Stomach (tissue), 9 donors: ENCODE results near the gene PSME3IP1. TPM values are rescaled to one million over a fixed set of nuclear protein-coding genes. Genes with fewer than 3 reads are reported as not detected.

Experiments
- DNase-seq, 2 donors: peaks; one replicate each; pipeline versions ENCODE4 v3.0.0 to v3.0.0-alpha.2; 2013 to 2019
- H3K27ac ChIP-seq, 5 donors: fragments of 200-600 bp in 4 of 5; sonication (generic) in 4 of 5; one replicate each; pipeline ENCODE4 v1.5.1; 2013 to 2019; ENCODE audit warnings: mild to moderate bottlenecking in 1 of 5, moderate library complexity in 1 of 5
- H3K27me3 ChIP-seq, 3 donors: fragments of 200-600 bp; sonication (generic); one replicate each; pipeline ENCODE4 v1.5.1; 2017 to 2019; ENCODE audit warnings: mixed run types in 1 of 3
- H3K36me3 ChIP-seq, 4 donors: fragments of 200-600 bp; sonication (generic); 1 replicate in 3 of 4; 2 replicates in 1 of 4; pipeline ENCODE4 v1.5.1; 2016 to 2019
- H3K4me1 ChIP-seq, 4 donors: fragments of 200-600 bp; sonication (generic); one replicate each; pipeline ENCODE4 v1.5.1; 2016 to 2019
- H3K4me3 ChIP-seq, 4 donors: fragments of 200-600 bp; sonication (generic) in 3 of 4; one replicate each; pipeline ENCODE4 v1.5.1; 2016 to 2019; ENCODE audit warnings: mild to moderate bottlenecking in 1 of 4
- H3K9me3 ChIP-seq, 4 donors: fragments of 200-600 bp; sonication (generic); one replicate each; pipeline ENCODE4 v1.5.1; 2016 to 2019
- CTCF ChIP-seq, 7 experiments: fragments of 450-650 bp in 4 of 7; fragments of 200-600 bp in 3 of 7; sonication (generic) in 3 of 7; IDR thresholded peaks; one replicate each; pipeline ENCODE4 v1.5.1; 2016 to 2019; ENCODE audit warnings: antibody characterized with exemption in 7 of 7, control low read depth in 2 of 7, mild to moderate bottlenecking in 1 of 7
- EP300 ChIP-seq: sonication (generic); formaldehyde crosslinking; IDR thresholded peaks from one replicate; pipeline ENCODE4 v1.6.1; 2017; ENCODE audit warnings: antibody characterized with exemption
- POLR2A ChIP-seq, 4 donors: fragments of 450-650 bp; IDR thresholded peaks; one replicate each; pipeline ENCODE4 v1.6.1; 2016; ENCODE audit warnings: antibody characterized with exemption in 4 of 4, control low read depth in 2 of 4, mild to moderate bottlenecking in 1 of 4, moderate library complexity in 1 of 4
- POLR2AphosphoS5 ChIP-seq, 3 donors: sonication (generic); formaldehyde crosslinking; IDR thresholded peaks; one replicate each; pipeline ENCODE4 v1.6.1; 2016; ENCODE audit warnings: antibody characterized with exemption in 3 of 3
- WGBS, 5 donors: extraction: QIAGEN DNeasy Blood & Tissue Kit in 3 of 5; methylation state at CpG; one replicate each; pipeline versions ENCODE4 v1.1.5 to v1.1.7; 2013 to 2018; 5-methylcytosine and 5-hydroxymethylcytosine counted together
- intact Hi-C: fragments of 100-400 bp; cut with DNase I; formaldehyde crosslinking; loops from one replicate; pipeline ENCODE4 v1.15.1; 2023; ENCODE audit warnings: low total_unique reads
- polyA plus RNA-seq, 3 donors: library from polyadenylated mRNA; stranded (reverse); fragments of 200-250 nt; gene quantifications; one replicate each; pipeline ENCODE4 v1.2.3, GENCODE V29; 2013
- total RNA-seq, 5 donors: library from RNA; depleted of rRNA; stranded (reverse); fragments of >200 nt; gene quantifications; one replicate each; pipeline versions ENCODE4 v1.1.0 to v1.2.3, GENCODE V29; 2014 to 2016
- donor health status: healthy with polysubstance abuse.
- donor health status: Bipolar disorder and iron deficiency.
- donor health status: healthy.

PSME3IP1 gene
- total and polyA plus RNA-seq, 8 donors = 37.4 to 104 (median 63.4) TPM

GRCh38 chr16:57133031-57133430, 52.8 kb downstream of the PSME3IP1 start:
- H3K27ac ChIP-seq = no peak overlapping the region
- intact Hi-C loops = no loop called here
- H3K27me3 ChIP-seq = no peaks in the 10 kb centered on the region
- no peak overlapping the region for H3K4me3 ChIP-seq
- peaks cover 0 to 25% (median 1%) of the 10 kb centered on the region in 4 donors for H3K36me3 ChIP-seq
- no peaks in the 10 kb centered on the region for H3K4me1 ChIP-seq
- no peak for DNase-seq
- H3K9me3 ChIP-seq = no peaks in the 10 kb centered on the region
- 69 to 81% (median 70%) methylated on average over 4 of the region's 4 CpGs for WGBS, 5 donors
- no peak for TF ChIP-seq POLR2A (IDR thresholded peaks at IDR 0.05)
- TF ChIP-seq CTCF (IDR thresholded peaks at IDR 0.05) = no peak
- no peak for TF ChIP-seq EP300
- no peak for TF ChIP-seq POLR2AphosphoS5 (IDR thresholded peaks at IDR 0.05)

GRCh38 chr16:57132470-57132869, 53.4 kb downstream of the PSME3IP1 start:
- intact Hi-C loops = no loop called here
- H3K4me3 ChIP-seq = no peak overlapping the region
- no peaks in the 10 kb centered on the region for H3K4me1 ChIP-seq
- H3K9me3 ChIP-seq = no peaks in the 10 kb centered on the region
- 80 to 100% (median 84%) methylated on average over 1 of the region's 1 CpG for WGBS, 5 donors
- no peaks in the 10 kb centered on the region for H3K27me3 ChIP-seq
- H3K27ac ChIP-seq = no peak overlapping the region
- H3K36me3 ChIP-seq = peaks cover 0 to 27% (median 4%) of the 10 kb centered on the region in 4 donors
- peak in 1 of 2 donors; percentile 85 for DNase-seq
- TF ChIP-seq POLR2AphosphoS5 (IDR thresholded peaks at IDR 0.05) (no peak), EP300 (no peak), CTCF (IDR thresholded peaks at IDR 0.05) (no peak), POLR2A (IDR thresholded peaks at IDR 0.05) (no peak)

- DNase-seq = no peak
- H3K4me3 ChIP-seq = no peak overlapping the region
Observed at GRCh38 chr16:57131351-57131970, 54.4 kb downstream of the PSME3IP1 start.

GRCh38 chr16:57130950-57131321, 54.9 kb downstream of the PSME3IP1 start:
- H3K27me3 ChIP-seq = no peaks in the 10 kb centered on the region
- no peak overlapping the region for H3K4me3 ChIP-seq
- no peaks in the 10 kb centered on the region for H3K9me3 ChIP-seq
- no peak for DNase-seq
- WGBS, 5 donors = 90 to 98% (median 95%) methylated on average over 6 of the region's 6 CpGs
- TF ChIP-seq CTCF (IDR thresholded peaks at IDR 0.05) = no peak
- peak overlapping the region in 1 of 5 donors; percentile 24 for H3K27ac ChIP-seq
- H3K36me3 ChIP-seq = peaks cover 0 to 15% (median 4%) of the 10 kb centered on the region in 4 donors
- H3K4me1 ChIP-seq = no peaks in the 10 kb centered on the region
- intact Hi-C loops = no loop called here

More at GRCh38 chr16:57131351-57131970, 54.4 kb downstream of the PSME3IP1 start:
- Histone ChIP-seq H3K27me3 (no peaks in the 10 kb centered on the region), H3K4me1 (no peaks in the 10 kb centered on the region), H3K9me3 (no peaks in the 10 kb centered on the region), H3K36me3 (peaks cover 0 to 17% (median 4%) of the 10 kb centered on the region in 4 donors), H3K27ac (peak overlapping the region in 1 of 5 donors; percentile 24)
- intact Hi-C loops = no loop called here
- no peak for TF ChIP-seq POLR2A (IDR thresholded peaks at IDR 0.05)
- TF ChIP-seq EP300 = no peak
- no peak for TF ChIP-seq POLR2AphosphoS5 (IDR thresholded peaks at IDR 0.05)
- TF ChIP-seq CTCF (IDR thresholded peaks at IDR 0.05) = no peak
- 81 to 86% (median 83%) methylated on average over 17 of the region's 17 CpGs for WGBS, 5 donors
